SKM-1 (cell line): ENCODE measurements around the gene MSANTD3.

Source experiments
- DNase-seq: peaks from one replicate; lab custom pipeline; 2025; ENCODE audit not compliant: unreplicated experiment; lab: John Stamatoyannopoulos, UW

MSANTD3 gene

DNA sequence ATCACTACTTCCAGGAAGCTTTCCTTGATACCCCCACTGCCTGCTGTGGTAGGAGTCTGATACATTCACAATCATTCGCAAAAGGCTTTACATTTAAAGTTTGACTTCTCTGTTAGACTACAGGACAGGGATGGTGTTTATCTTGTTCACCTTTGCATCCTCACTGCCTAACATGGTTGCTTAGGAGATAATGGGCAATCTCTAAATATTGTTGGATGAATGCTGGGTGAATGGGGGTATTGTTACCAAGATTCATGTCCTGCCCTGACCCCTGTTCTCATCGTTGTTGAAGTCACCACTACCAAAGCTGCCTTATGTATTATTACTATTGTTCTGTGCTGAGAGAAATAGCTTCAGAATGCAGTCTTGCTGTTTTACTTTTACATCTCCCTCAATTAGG lies 38.3 kb downstream of the MSANTD3 start:
- no peak for DNase-seq

DNA sequence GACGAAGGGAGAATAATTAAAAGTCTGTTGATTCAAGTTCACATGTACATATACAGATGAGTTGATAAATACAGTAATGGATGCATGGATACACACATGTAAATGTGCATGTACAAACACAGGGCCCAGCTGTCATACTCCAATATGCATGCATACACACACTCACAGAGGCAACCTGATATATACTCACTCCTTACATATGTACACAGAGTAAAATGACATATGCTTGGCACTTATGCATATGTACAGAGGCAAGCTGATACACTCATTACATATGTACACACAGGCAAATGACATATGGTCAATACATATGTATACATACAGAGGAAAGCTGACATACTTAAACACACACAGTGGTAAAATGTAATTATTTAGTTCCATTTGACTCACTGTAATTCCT lies 38.8 kb downstream of the MSANTD3 start:
- DNase-seq, result no peak

- DNase-seq, result no peak
These were observed 39.4 kb downstream of the MSANTD3 start for GRCh38 chr9:100466171-100466828.

DNA sequence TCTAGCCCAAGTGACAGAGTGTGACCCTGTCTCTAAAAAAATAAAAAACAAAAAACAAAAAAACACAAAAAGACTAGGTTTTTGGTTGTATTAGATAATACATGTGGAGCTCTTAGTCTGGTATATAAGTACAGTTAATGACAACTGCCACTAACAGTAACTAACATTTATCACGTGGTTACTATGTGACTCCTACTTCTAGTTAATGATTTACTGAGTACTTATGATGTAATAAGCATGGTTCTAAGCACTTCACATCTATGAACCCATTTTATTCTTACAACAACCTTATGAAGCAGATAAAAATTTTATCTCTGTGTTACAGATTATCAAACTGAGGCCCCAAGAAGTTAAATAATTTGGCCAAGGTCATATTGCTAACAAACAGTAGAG lies 39.9 kb downstream of the MSANTD3 start:
- no peak for DNase-seq

GRCh38 chr9:100468041-100468440 lies 41.1 kb downstream of the MSANTD3 start:
- DNase-seq, result no peak

- DNase-seq, result no peak
These were observed 45.3 kb downstream of the MSANTD3 start for GRCh38 chr9:100472268-100472667.

DNA sequence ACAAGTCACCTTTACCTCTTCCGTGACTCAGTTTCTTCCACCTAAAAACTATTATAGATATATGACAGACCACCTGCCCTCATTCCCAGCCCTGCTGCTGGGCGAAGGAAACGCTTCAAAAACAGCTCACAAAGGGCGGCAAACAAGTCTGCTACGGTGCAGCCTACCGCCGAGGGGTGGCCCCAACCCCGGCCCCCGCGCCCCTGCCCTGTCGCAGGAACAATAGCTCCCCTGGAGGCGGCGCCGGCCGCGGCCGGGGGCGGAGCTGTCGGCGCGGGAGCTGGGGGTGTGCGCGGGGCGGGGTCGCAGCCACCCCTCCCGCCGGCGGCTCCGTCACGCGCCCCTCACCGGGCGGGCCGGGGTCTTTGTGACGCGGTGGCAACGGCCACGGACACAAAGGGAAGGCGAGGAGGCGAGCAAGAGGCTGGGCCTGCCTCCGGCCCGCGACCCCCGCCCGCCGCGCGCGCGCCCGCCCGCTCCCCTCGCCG lies 45.9 kb downstream of the MSANTD3 start, which contains the start of gene TMEFF1:
Gene TMEFF1 (plus strand): TSS at position 362 of the 488 bp plus-strand sequence. CDS start 396 bp downstream, outside the sequence.
- no peak for DNase-seq

DNA sequence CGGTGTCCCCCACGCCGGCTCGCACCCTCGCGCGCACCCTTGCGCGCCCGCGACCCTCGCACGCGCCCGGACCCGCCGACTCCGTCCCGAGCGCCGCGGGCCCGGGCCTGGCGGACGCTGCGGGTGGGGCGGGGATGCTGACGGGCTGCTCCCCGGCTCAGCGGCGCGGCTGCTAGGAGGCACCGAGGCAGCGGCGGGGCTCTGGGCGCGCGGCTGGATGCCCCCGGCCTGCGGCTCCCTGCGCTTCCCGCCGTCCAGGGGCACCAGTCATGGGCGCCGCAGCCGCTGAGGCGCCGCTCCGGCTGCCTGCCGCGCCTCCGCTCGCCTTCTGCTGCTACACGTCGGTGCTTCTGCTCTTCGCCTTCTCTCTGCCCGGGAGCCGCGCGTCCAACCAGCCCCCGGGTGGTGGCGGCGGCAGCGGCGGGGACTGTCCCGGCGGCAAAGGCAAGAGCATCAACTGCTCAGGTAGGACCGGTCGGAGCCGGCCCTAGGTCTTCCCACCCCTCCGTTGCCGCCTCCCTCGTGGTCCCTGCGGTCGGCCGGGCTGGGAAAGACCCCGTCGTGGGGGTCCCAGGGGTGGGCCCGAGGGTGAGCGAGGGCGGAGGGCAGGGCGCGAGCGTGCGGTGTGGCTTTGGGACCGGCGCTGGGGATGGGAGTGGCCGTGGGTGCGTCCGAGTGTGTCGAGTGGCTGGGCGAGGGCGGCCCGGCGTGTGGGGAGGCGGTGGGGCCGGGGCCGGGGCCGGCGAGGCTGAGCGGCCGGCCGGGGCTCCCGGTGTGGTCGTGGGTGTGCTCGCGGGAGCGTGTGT lies 46.5 kb downstream of the MSANTD3 start:
- no peak for DNase-seq

GRCh38 chr9:100474082-100474923 lies 47.4 kb downstream of the MSANTD3 start:
- no peak for DNase-seq

- no peak for DNase-seq
These were observed 48.0 kb downstream of the MSANTD3 start for GRCh38 chr9:100474924-100475276.

- DNase-seq, result no peak
These were observed 50.3 kb downstream of the MSANTD3 start for GRCh38 chr9:100477241-100477640.

- DNase-seq, result no peak
These were observed 51.2 kb downstream of the MSANTD3 start for GRCh38 chr9:100478192-100478591.

DNA sequence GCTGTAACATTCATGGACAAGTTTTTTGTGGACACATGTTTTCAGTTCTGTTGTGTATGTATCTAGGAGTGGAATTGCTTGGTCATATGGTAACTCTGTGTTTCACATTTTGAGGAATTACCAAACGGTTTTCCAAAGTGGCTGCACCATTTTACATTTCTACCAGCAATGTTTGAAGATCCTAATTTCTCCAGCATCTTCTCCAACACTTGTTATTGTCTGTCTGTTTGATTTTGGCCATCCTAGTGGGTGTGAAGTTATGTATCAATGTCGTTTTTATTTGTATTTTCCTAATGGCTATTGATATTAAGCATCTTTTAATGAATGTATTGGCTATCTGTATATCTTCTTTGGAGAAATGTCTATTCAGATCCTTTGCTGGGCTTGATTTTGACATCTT lies 52.9 kb downstream of the MSANTD3 start:
- DNase-seq, result no peak

- no peak for DNase-seq
These were observed 58.3 kb downstream of the MSANTD3 start for GRCh38 chr9:100485196-100485595.

GRCh38 chr9:100486479-100487176 lies 59.7 kb downstream of the MSANTD3 start:
- no peak for DNase-seq

GRCh38 chr9:100488177-100488576 lies 61.2 kb downstream of the MSANTD3 start:
- no peak for DNase-seq

- DNase-seq, result no peak
These were observed 62.9 kb downstream of the MSANTD3 start for GRCh38 chr9:100489836-100490235.

DNA sequence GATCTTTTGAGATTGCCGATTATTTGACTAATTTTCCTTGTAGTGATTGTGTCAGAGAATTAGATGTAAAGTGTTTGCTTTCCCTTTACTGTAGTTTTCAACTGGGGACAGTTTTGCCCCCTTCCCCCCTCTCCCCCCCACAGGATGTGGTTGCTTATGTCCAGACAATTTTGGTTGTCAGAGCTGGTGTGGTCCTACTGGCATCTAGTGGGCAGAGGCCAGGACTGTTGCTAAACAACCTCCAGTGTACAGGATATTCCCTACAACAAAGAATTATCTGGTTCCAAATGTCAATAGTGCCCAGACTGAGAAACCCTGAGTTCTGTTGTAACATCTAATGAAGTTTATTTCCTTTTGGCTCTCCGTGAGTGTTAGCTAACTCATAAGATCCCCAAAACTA lies 66.0 kb downstream of the MSANTD3 start:
- DNase-seq, result no peak

DNA sequence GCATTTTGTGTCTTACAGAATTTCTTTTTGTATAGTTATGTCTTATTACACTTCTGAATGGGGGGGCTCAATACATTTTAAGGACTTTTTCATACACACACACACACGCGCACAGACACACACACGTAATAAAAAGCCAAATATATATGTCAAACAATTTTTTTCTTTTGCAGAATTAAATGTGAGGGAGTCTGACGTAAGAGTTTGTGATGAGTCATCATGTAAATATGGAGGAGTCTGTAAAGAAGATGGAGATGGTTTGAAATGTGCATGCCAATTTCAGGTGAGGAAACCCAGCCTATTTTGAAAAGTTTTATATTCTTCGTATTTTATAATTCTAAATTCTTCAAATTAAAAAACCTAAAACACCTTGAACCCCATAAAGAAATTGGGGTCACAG lies 71.6 kb downstream of the MSANTD3 start:
- no peak for DNase-seq

- DNase-seq, result no peak
These were observed 72.5 kb downstream of the MSANTD3 start for GRCh38 chr9:100499460-100499859.

DNA sequence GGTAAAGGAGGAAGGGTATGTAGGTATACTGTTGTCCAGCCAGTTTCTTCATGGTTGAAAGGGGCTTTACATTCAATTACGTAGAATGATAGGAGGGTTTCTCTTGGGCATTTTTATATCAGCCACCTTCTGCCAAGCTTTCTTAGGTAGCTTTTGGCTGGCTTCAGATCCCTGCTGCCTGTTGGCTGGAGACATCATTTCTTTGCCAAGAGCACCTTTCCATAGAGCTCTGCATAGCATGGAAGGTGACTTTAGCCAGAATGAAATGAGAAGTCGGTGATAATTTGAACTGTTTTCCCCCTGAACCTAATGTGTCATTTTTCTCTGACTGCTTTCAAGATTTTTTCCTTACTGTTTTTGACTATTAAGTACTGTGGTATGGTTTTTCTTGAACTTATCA lies 72.9 kb downstream of the MSANTD3 start:
- DNase-seq, result no peak
